GM18861 (cell line): ENCODE data around the gene ECHDC1.
"Not testable (repeated sequence)": the region's sequence is repeated elsewhere in the genome, so short reads cannot be mapped to it uniquely, and the experiment has no call there.

ENCODE experiments used
- ATAC-seq: cut with Tn5 transposase; IDR thresholded peaks from one replicate; pipeline ENCODE4 v1.9.1; 2021; ENCODE audit not compliant: unreplicated experiment

ECHDC1 gene

DNA sequence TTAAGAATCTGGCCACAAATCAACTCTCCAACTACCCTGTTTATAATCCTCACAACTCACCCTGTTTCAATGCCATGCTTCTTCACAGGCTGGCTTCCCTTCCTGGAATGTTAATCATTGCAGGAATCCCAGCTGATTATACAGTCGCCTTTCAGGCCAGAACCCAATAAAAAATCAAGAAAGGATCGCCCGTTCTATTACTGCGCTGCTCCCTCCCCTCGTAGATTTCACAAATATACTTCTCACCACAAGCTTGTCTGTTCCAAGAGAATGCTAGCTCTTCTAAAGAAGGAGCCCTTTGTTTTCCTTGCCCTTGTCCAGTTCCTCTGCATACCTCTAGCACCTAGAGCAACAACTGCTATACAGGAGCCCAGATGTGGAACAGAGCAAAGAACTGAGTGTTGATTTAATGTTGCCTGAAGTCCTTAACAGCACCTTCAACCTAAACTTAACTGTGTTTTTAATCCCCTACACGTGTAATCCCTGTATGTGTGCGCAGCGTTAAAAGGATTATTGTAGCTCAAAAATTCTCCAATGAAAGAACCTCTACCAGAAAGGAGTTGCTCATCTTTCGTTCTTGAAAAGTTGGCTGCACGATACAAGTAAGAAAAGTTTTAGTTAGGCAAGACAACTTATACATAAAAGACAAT, 988 bp downstream of the ECHDC1 start:
- no peak for ATAC-seq

- ATAC-seq, result peak; percentile 25
Observed at GRCh38 chr6:127341471-127342202, 1.8 kb downstream of the ECHDC1 start.

DNA sequence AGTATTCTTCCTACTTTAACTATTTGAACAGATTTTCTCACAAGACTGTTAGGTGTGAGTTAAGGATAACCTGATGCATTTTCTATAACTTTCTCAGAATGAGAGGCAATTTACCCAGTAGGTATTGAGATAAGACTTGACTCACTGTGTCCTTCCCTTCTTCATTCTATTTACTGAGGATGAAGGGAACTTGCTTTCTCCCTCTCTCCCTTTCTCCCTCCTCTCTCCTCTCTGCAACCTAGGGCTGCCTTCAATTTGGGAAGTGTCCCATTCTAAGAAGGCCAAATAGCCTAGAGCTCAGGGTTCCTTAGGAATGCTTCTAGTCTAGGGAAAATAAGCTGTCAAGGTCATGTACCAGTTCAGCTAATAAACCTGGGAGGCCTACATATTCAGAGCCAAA, 3.2 kb downstream of the ECHDC1 start:
- no peak for ATAC-seq

GRCh38 chr6:127338936-127339335, 4.5 kb downstream of the ECHDC1 start:
- ATAC-seq, result no peak

GRCh38 chr6:127332383-127332961, 10.9 kb downstream of the ECHDC1 start:
- ATAC-seq, result no peak

- ATAC-seq, result not testable (repeated sequence)
Observed at GRCh38 chr6:127331256-127331655, 12.2 kb downstream of the ECHDC1 start.

DNA sequence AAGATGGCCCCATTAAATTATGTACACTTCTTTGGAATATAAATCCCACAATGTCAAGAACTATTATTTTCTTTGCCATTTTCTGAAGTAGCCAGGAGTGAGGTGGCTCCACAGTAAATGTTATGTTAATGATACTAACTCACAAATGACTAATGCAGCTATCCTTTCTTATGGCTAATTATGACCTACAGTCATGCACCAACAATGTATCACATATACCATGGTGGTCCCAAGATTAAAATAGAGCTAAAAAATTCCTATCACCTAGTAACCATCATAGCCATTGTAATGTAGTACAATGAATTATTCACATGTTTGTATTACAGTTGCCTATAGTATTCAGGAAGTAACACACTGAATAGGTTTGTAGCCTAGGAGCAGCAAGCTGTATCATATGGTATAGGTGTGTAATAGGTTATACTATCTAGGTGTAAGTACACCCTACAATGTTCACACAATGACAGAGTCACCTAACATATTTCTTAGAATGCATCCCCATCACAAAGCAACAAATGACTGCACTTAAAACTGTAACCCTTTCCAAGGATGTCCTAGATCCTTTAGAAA, 15.3 kb downstream of the ECHDC1 start:
- ATAC-seq, result no peak

DNA sequence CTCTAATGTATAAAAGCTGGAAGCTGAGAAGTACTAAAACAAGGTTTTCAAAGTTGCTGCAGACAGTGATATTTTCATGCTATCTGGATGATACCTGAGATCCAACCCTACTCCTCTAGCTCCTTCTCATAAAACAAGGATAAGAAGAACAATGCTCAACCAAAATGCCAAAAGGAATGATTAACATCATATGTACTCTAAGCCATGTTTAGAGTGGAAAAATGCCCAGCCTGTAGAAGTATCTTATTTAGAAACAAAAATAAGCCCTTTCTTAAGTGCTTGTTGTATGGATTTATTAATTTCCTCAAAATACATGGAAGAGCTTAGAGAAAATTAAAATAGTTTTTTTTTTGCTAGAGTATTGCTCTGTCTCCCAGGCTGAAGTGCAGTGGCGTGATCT, 23.7 kb downstream of the ECHDC1 start:
- no peak for ATAC-seq

DNA sequence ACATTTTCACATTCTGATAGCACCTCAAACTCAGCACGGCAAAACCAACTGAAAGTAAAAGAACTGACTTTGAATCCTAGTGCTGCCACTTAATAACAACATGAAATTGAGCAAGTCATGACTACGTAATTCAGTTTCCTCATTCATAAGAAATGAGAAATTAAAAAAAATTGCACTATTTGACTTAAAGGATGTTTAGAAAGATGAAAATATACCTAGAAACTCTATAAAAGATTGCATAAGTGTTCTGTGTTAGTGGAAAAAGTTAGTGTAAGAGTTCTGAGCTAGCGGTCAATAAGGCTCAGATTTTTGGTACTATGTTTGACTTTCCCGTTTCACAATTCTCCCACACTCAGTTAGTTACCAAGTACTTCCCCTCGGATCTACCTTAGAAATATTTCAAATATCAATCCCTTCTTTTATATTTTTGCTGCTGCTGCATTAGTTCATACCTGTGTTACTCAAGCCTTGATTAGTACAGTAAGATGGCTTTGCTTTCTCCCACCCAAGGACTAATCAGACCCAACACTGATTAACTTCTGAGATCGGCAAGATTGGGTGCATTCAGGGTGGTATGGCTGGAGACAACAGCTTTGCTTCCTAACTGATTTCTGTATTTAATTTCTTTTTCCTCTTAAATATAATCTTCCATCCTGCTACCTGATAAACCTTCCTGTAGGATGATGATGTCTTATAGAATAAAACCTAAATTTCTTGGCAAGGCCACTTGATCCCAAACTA, 25.9 kb downstream of the ECHDC1 start:
- ATAC-seq, result no peak

DNA sequence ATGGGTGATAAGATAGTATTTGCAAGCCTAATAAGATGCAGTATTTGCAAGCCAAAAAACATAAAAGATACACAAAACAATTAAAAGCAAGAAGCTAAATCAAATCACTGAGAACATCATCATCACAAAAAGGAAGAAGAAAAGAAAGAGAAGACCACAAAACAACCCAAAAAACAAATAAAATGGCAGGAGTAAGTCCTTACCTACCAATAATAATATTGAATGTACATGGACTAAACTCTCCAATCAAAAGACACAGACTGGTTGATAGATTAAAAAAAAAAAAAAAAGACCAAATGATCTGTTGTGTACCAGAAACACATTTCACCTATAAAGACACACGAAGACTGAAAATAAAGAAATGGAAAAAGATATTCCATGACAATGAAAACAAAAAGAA, 37.7 kb downstream of the ECHDC1 start:
- ATAC-seq, result no peak

- ATAC-seq, result no peak
Observed at GRCh38 chr6:127303917-127304316, 39.5 kb downstream of the ECHDC1 start.

DNA sequence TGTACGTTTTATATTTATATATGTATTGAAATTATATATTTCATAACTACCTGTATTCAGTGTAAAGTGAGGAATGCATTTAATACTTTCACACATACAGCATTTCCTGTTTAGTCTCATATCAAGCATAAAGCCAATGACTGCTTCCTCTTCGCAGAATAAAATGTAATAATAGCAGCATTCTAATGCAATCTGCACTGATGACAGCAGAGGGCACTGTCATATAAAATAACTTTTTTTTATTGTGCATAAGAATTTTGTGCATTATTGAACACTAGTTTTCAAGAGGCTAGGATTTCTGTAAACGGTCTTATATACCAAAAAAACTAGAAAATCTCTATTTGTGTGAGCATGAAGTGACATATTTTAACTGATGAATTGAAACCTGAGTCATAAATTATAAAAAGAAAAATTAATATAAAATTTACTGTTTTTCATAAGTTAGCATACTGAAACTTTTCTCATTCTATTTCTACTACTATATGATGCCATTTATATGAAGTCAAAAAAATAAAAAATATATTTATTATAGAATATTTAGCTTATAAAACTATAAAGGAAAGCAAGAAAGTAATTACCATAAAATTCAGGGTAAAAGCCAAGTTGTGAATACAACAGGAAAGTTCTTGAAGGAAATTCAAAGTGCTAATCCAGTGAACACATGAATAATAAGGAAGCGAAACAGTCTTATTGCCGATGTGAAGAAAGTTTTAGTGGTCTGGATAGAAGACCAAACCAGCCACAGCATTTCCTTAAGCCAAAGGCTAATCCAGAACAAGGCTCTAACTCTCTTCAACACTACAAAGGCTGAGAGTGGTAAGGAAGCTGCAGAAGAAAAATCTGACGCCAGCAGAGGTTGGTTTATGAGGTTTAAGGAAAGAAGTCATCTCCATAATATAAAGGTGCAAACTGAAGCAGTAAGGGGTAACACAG, 40.4 kb downstream of the ECHDC1 start:
- peak; percentile 94 for ATAC-seq

DNA sequence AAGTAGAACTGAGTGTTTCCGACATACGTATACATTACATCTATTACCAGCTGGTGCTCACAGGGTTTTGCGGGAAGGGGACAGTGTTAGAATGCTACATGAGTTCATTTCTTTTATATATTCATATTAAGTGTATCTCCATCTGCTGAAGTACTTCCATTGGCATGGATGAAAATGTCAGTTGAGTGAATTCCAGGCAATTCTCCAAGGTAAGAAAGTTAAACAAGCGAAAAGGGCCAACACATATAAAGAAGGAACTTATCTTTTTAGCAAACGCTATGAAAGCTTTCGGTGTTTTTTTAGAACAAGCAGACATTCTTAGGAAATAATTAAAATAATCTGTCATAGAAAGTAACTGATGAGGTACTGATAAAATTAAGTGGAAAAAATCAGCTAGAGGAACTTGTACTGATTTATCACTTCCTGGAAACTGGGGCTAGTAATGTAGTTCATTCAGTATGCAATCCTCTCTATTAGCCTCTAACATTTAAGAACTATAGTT, 42.2 kb downstream of the ECHDC1 start:
- no peak for ATAC-seq

DNA sequence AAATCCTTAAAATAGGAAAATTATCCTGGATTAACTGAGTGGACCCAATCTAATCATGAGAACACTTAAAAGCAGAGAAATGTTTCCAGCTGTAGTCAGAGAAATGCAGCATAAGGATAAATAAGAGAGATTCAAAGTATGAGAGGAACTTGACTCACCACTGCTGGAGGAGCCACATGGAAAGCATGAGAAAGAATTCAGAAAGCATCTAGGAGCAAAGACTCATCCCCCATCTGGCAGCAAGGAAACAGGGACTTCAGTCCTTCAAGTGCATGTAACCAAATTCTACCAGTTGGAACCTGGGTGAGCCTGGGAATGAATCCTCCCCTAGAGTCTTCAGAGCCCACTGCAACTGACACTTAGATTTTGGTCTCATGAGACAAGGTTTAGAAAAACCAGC, 43.0 kb downstream of the ECHDC1 start:
- no peak for ATAC-seq

DNA sequence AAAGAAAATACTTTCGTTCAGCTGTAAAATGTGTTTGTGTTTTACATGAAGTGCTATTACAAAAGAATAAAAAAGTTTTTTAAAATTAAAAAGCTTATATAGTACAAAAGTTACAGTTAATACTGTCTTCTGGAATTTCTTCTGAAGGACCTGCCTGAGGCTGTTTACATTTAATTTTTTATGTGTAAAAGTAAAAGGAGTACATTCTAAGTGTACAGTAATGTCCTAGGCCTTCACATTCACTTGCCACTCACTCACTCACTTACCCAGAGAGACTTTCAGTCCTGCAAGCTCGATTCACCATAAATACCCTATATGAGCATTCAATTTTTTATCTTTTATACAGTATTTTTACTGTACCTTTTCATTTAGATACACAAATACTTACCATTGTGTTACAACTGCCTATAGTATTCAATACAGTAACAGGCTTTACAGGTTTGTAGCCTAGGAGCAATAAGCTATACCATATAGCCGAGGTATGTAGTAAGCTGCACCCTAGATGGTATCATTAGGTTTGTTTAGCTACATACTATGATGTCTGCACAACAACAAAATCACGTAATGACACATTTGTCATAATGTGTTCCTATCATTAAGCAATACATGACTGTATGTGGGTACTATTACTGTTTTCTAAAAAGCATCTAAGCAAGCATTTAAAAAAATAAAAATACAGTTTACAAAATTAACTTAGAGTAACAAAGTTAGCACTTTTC, 43.7 kb downstream of the ECHDC1 start:
- no peak for ATAC-seq

- ATAC-seq, result no peak
Observed at GRCh38 chr6:127298475-127298874, 44.9 kb downstream of the ECHDC1 start.

DNA sequence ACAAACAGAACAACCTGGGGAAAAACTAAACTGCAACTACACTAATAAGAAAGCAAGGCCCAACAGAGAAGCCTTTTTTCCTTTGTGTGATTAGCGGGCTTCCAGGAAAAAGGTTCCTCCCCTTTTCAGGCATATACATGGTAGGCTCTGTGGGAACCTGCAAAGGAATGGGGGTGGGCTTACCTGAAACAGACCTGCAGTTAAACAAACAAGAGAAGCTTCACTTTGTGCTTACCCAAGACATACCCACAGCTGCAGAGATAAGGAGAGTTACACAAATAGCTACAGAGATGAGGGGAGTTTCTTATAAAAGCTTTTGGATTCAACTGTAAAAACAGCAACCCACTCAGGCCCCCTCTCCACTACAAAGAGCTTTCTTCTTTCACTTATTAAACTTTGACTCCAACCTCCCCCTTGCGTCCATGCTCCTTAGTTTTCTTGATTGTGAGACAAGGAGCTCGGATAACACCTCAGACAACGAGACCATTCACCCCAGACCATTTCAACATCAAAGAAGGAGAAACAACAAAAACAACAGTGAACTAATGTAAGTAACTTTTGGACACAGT, 45.8 kb downstream of the ECHDC1 start:
- ATAC-seq, result no peak

GRCh38 chr6:127291495-127291894, 51.9 kb downstream of the ECHDC1 start:
- peak; percentile 91 for ATAC-seq
